Osteoblast (primary cell): Measurements from ENCODE around the gene GPR156. TPM values are rescaled to one million over a fixed set of nuclear protein-coding genes. Genes with fewer than 3 reads are reported as not detected.

Experiments
- DNase-seq: peaks from one replicate; pipeline ENCODE4 v3.0.0; 2011; ENCODE audit warnings: low spot score, mixed read lengths; ENCODE audit not compliant: insufficient read length; ENCODE audit errors: missing footprints
- H2AFZ ChIP-seq: 2 replicates; pipeline ENCODE4 v1.6.0; 2011; ENCODE audit warnings: mild to moderate bottlenecking, low read length
- H3K27ac ChIP-seq: 2 replicates; pipeline ENCODE4 v1.5.1; 2011; ENCODE audit warnings: mild to moderate bottlenecking, low read depth, low read length, moderate library complexity
- H3K27me3 ChIP-seq: 2 replicates; pipeline ENCODE4 v1.6.0; 2012; ENCODE audit warnings: mild to moderate bottlenecking, control low read depth, inconsistent platforms, low read length, moderate library complexity; ENCODE audit not compliant: insufficient read depth
- H3K36me3 ChIP-seq: 2 replicates; pipeline ENCODE4 v1.5.1; 2011; ENCODE audit warnings: mild to moderate bottlenecking, low read length, control low read depth, moderate library complexity; ENCODE audit not compliant: insufficient read depth
- H3K4me1 ChIP-seq: 2 replicates; pipeline ENCODE4 v1.5.1; 2011; ENCODE audit warnings: mild to moderate bottlenecking, low read length, control low read depth, moderate library complexity; ENCODE audit not compliant: insufficient read depth
- H3K4me2 ChIP-seq: 2 replicates; pipeline ENCODE4 v1.6.0; 2011; ENCODE audit warnings: mild to moderate bottlenecking, low read length; ENCODE audit not compliant: insufficient read depth
- H3K4me3 ChIP-seq: fragments of 200-600 bp; sonication (generic); 3 replicates; pipeline ENCODE4 v1.5.1; 2012; ENCODE audit warnings: mild to moderate bottlenecking, low read length, inconsistent platforms; ENCODE audit not compliant: insufficient read depth
- H3K79me2 ChIP-seq: 2 replicates; pipeline ENCODE4 v1.6.0; 2012; ENCODE audit warnings: mild to moderate bottlenecking, low read length, control low read depth, inconsistent platforms; ENCODE audit not compliant: insufficient read depth
- H3K9me3 ChIP-seq: 2 replicates; pipeline ENCODE4 v1.5.1; 2011; ENCODE audit warnings: low read depth, low read length, control low read depth
- H4K20me1 ChIP-seq: 2 replicates; pipeline ENCODE4 v1.6.0; 2012; ENCODE audit warnings: mild to moderate bottlenecking, low read length, control low read depth; ENCODE audit not compliant: insufficient read depth
- CTCF ChIP-seq: IDR thresholded peaks from 2 replicates; pipeline ENCODE4 v1.5.1; 2011; ENCODE audit warnings: mild to moderate bottlenecking, low read depth, low read length, moderate library complexity; ENCODE audit errors: extremely low read depth
- total RNA-seq: library from RNA; depleted of rRNA; stranded (reverse); fragments of >200 nt; gene quantifications from 2 replicates; pipeline ENCODE4 v1.2.3, GENCODE V29; 2012

GPR156 gene
- total RNA-seq, 1 donor = 1.4 TPM

- no peak overlapping the region for H2AFZ ChIP-seq
- TF ChIP-seq CTCF = no peak
- DNase-seq = no peak
Measured at GRCh38 chr3:120212505-120212904, 72.5 kb downstream of the GPR156 start.

GRCh38 chr3:120209425-120209824, 75.6 kb downstream of the GPR156 start:
- no peak for DNase-seq
- Histone ChIP-seq H3K79me2 (no peaks in the 10 kb centered on the region), H2AFZ (no peak overlapping the region), H3K9me3 (no peaks in the 10 kb centered on the region), H3K27ac (no peak overlapping the region), H3K4me3 (no peak overlapping the region), H3K36me3 (no peaks in the 10 kb centered on the region), H3K27me3 (peaks cover 4% of the 10 kb centered on the region), H3K4me2 (no peak overlapping the region), H3K4me1 (no peaks in the 10 kb centered on the region), H4K20me1 (no peaks in the 10 kb centered on the region)
- no peak for TF ChIP-seq CTCF

More at GRCh38 chr3:120212505-120212904, 72.5 kb downstream of the GPR156 start:
- Histone ChIP-seq H3K4me3 (no peak overlapping the region), H4K20me1 (no peaks in the 10 kb centered on the region), H3K79me2 (no peaks in the 10 kb centered on the region), H3K27me3 (peaks cover 4% of the 10 kb centered on the region), H3K4me2 (no peak overlapping the region), H3K36me3 (no peaks in the 10 kb centered on the region), H3K4me1 (no peaks in the 10 kb centered on the region), H3K9me3 (no peaks in the 10 kb centered on the region), H3K27ac (no peak overlapping the region)

- Histone ChIP-seq H3K79me2 (no peaks in the 10 kb centered on the region), H3K4me2 (no peak overlapping the region), H3K36me3 (no peaks in the 10 kb centered on the region), H3K9me3 (no peaks in the 10 kb centered on the region), H3K27ac (no peak overlapping the region), H3K4me3 (no peak overlapping the region), H2AFZ (no peak overlapping the region), H4K20me1 (no peaks in the 10 kb centered on the region), H3K27me3 (no peaks in the 10 kb centered on the region), H3K4me1 (peaks cover 6% of the 10 kb centered on the region)
- no peak for DNase-seq
- no peak for TF ChIP-seq CTCF
Measured at GRCh38 chr3:120204338-120204737, 80.7 kb downstream of the GPR156 start.

- no peak overlapping the region for H3K4me3 ChIP-seq
- no peak for TF ChIP-seq CTCF
- H3K4me1 ChIP-seq = peaks cover 6% of the 10 kb centered on the region
- H2AFZ ChIP-seq = peak overlapping the region; percentile 44
- H3K9me3 ChIP-seq = no peaks in the 10 kb centered on the region
- H3K27ac ChIP-seq = no peak overlapping the region
- no peak for DNase-seq
- no peaks in the 10 kb centered on the region for H3K36me3 ChIP-seq
- no peaks in the 10 kb centered on the region for H3K79me2 ChIP-seq
- no peak overlapping the region for H3K4me2 ChIP-seq
- no peaks in the 10 kb centered on the region for H3K27me3 ChIP-seq
- H4K20me1 ChIP-seq = no peaks in the 10 kb centered on the region
Measured at GRCh38 chr3:120203621-120204020, 81.4 kb downstream of the GPR156 start.
